HK-2 (cell line): Measurements from ENCODE around the gene TGFBR1.

ENCODE experiments used
- DNase-seq: peaks from one replicate; pipeline ENCODE4 v3.0.0-alpha.2; 2018; ENCODE audit not compliant: unreplicated experiment

The TGFBR1 gene

GRCh38 chr9:99107421-99107820 is 2.5 kb downstream of the TGFBR1 start:
- no peak for DNase-seq

GRCh38 chr9:99108131-99108530 is 3.2 kb downstream of the TGFBR1 start:
- DNase-seq: no peak

GRCh38 chr9:99109522-99109921 is 4.6 kb downstream of the TGFBR1 start:
- no peak for DNase-seq

GRCh38 chr9:99112750-99113413 is 8.0 kb downstream of the TGFBR1 start:
- DNase-seq: no peak

GRCh38 chr9:99113414-99114048 is 8.6 kb downstream of the TGFBR1 start:
- DNase-seq: no peak

GRCh38 chr9:99114049-99114440 is 9.1 kb downstream of the TGFBR1 start:
- DNase-seq: no peak

GRCh38 chr9:99114846-99115500 is 10.1 kb downstream of the TGFBR1 start:
- DNase-seq: no peak

- DNase-seq: no peak
Observed at GRCh38 chr9:99116003-99116411, 11.1 kb downstream of the TGFBR1 start.

GRCh38 chr9:99118782-99119466 is 14.0 kb downstream of the TGFBR1 start:
- no peak for DNase-seq

GRCh38 chr9:99119976-99120655 is 15.2 kb downstream of the TGFBR1 start:
- no peak for DNase-seq

GRCh38 chr9:99121604-99122003 is 16.7 kb downstream of the TGFBR1 start:
- DNase-seq: no peak

GRCh38 chr9:99124534-99125255 is 19.8 kb downstream of the TGFBR1 start:
- no peak for DNase-seq

GRCh38 chr9:99125446-99125845 is 20.5 kb downstream of the TGFBR1 start:
- no peak for DNase-seq

- no peak for DNase-seq
Observed at GRCh38 chr9:99126312-99126711, 21.4 kb downstream of the TGFBR1 start.

GRCh38 chr9:99127356-99128132 is 22.6 kb downstream of the TGFBR1 start:
- DNase-seq: no peak

- DNase-seq: no peak
Observed at GRCh38 chr9:99128133-99128406, 23.2 kb downstream of the TGFBR1 start.

- DNase-seq: no peak
Observed at GRCh38 chr9:99129091-99129490, 24.2 kb downstream of the TGFBR1 start.

GRCh38 chr9:99130069-99130468 is 25.2 kb downstream of the TGFBR1 start:
- DNase-seq: no peak

GRCh38 chr9:99133145-99133544 is 28.2 kb downstream of the TGFBR1 start:
- DNase-seq: no peak

- DNase-seq: no peak
Observed at GRCh38 chr9:99134893-99135341, 30.0 kb downstream of the TGFBR1 start.

- no peak for DNase-seq
Observed at GRCh38 chr9:99135456-99135855, 30.5 kb downstream of the TGFBR1 start.
